CD4-positive, alpha-beta T cell (primary cell): ENCODE measurements around the gene BPGM. TPM values are rescaled to one million over a fixed set of nuclear protein-coding genes. Genes with fewer than 3 reads are reported as not detected.

ENCODE experiments used
- ATAC-seq: fragments of 200-7000 bp; cut with Tn5 transposase; one replicate; pipeline ENCODE4 v1.10.0; 2022; ENCODE audit warnings: mild to moderate bottlenecking; ENCODE audit not compliant: poor library complexity
- CTCF ChIA-PET: fragments of 350-600 bp; sonication (Branson Sonifier 250); formaldehyde crosslinking; loops from one replicate; lab custom pipeline; 2021; ENCODE audit warnings: antibody characterized with exemption, inconsistent platforms; lab: Charles Lee
- POLR2A ChIA-PET: fragments of 350-600 bp; sonication (Branson Sonifier 250); formaldehyde crosslinking; loops from one replicate; lab custom pipeline; 2021; ENCODE audit warnings: antibody characterized with exemption, inconsistent platforms; lab: Charles Lee
- DNase-seq, 14 experiments: peaks; one replicate each; pipeline ENCODE4 v3.0.0-alpha.2; 2013 to 2020; ENCODE audit warnings: mixed read lengths in 2 of 14
- H3K27ac ChIP-seq, 2 donors: one replicate each; pipeline versions ENCODE4 v1.5.1 to v1.7.0; 2013; ENCODE audit warnings: low read length in 2 of 2, low read depth in 1 of 2, mild to moderate bottlenecking in 1 of 2
- H3K27me3 ChIP-seq, 2 experiments: 1 replicate in 1 of 2; 2 replicates in 1 of 2; pipeline versions ENCODE4 v1.6.1 to v1.7.0; 2013; ENCODE audit warnings: low read length in 2 of 2, control low read depth in 1 of 2, mild to moderate bottlenecking in 1 of 2, moderate library complexity in 1 of 2; ENCODE audit not compliant: insufficient read depth in 2 of 2, control insufficient read depth in 1 of 2
- H3K36me3 ChIP-seq: one replicate; pipeline ENCODE4 v1.6.1; 2013; ENCODE audit warnings: low read length, control low read depth; ENCODE audit not compliant: insufficient read depth
- H3K4me1 ChIP-seq: one replicate; pipeline ENCODE4 v1.6.1; 2013; ENCODE audit warnings: low read length, control low read depth; ENCODE audit not compliant: insufficient read depth
- H3K4me3 ChIP-seq: one replicate; pipeline ENCODE4 v1.5.1; 2013; ENCODE audit warnings: mild to moderate bottlenecking, low read length, moderate library complexity
- H3K9me3 ChIP-seq, 2 experiments: 1 replicate in 1 of 2; 2 replicates in 1 of 2; pipeline versions ENCODE4 v1.6.1 to v1.7.0; 2013; ENCODE audit warnings: low read length in 2 of 2, mild to moderate bottlenecking in 2 of 2, control low read depth in 1 of 2, moderate library complexity in 1 of 2; ENCODE audit not compliant: control insufficient read depth in 1 of 2, insufficient read depth in 1 of 2
- H3K27ac Mint-ChIP-seq: one replicate; pipeline ENCODE4 v1.8.0; 2020; ENCODE audit warnings: mixed read lengths
- H3K27me3 Mint-ChIP-seq: one replicate; pipeline ENCODE4 v1.8.0; 2021; ENCODE audit warnings: mixed read lengths
- H3K36me3 Mint-ChIP-seq: one replicate; pipeline ENCODE4 v1.8.0; 2021; ENCODE audit warnings: low read depth, mixed read lengths
- H3K4me1 Mint-ChIP-seq: one replicate; pipeline ENCODE4 v1.8.0; 2021; ENCODE audit warnings: low read depth, mixed read lengths
- H3K4me3 Mint-ChIP-seq: one replicate; pipeline ENCODE4 v1.8.0; 2020; ENCODE audit warnings: mild to moderate bottlenecking, mixed read lengths
- H3K9me3 Mint-ChIP-seq: one replicate; pipeline ENCODE4 v1.8.0; 2020; ENCODE audit warnings: mixed read lengths
- CTCF ChIP-seq: fragments of 200-600 bp; IDR thresholded peaks from one replicate; pipeline ENCODE4 v1.8.0; 2022; ENCODE audit warnings: antibody characterized with exemption, mild to moderate bottlenecking
- intact Hi-C, 2 experiments: fragments of 100-400 bp; cut with DNase I in 1 of 2; cut with micrococcal nuclease in 1 of 2; formaldehyde crosslinking; loops; one replicate each; pipeline versions ENCODE4 v1.15.1 to v1.9.0; 2023 to 2025; cut with DNase I, micrococcal nuclease
- total RNA-seq, 174 experiments: library from RNA in 2 of 174; stranded (reverse) in 2 of 174; gene quantifications; one replicate each; pipeline ENCODE4 v1.2.3 and lab custom pipeline; 2021 to 2026

BPGM gene
- total RNA-seq, 2 experiments from 2014 or later = 46.3 to 46.6 TPM

GRCh38 chr7:134602881-134603451 lies 43.7 kb upstream of the BPGM start:
- POLR2A ChIA-PET = no interaction called here
- DNase-seq (peak in 1 of 14 experiments; percentile 13), ATAC-seq (peak; percentile 29)
- H3K27me3 Mint-ChIP-seq = peaks cover 69% of the 10 kb centered on the region
- peaks cover 5% of the 10 kb centered on the region for H3K4me1 Mint-ChIP-seq
- CTCF ChIA-PET = no interaction called here
- H3K9me3 Mint-ChIP-seq = peaks cover 5% of the 10 kb centered on the region
- Histone ChIP-seq H3K4me1 (no peaks in the 10 kb centered on the region), H3K36me3 (no peaks in the 10 kb centered on the region), H3K27me3 (peaks cover 10 to 12% of the 10 kb centered on the region in 2 experiments), H3K4me3 (no peak overlapping the region), H3K27ac (no peak overlapping the region), H3K9me3 (peaks cover 0 to 4% of the 10 kb centered on the region in 2 experiments)
- H3K4me3 Mint-ChIP-seq = no peak overlapping the region
- TF ChIP-seq CTCF = no peak
- intact Hi-C loops = no loop called here
- H3K27ac Mint-ChIP-seq = no peak overlapping the region
- no peaks in the 10 kb centered on the region for H3K36me3 Mint-ChIP-seq

GRCh38 chr7:134605978-134606923 lies 40.4 kb upstream of the BPGM start:
- DNase-seq (peak; percentile 35 to 79 (median 48)), ATAC-seq (peak; percentile 86)
- H3K27ac Mint-ChIP-seq = no peak overlapping the region
- H3K9me3 Mint-ChIP-seq = no peaks in the 10 kb centered on the region
- ChIA-PET CTCF (interaction anchor here (0.5 to 1.3 kb wide), 6 partner anchors 26 to 174 kb away, joined by 3 to 8 read pairs (median 3); no protein-coding TSS in a partner anchor), POLR2A (interaction anchor here (0.7 kb wide), 1 partner anchor 1306 kb away, joined by 3 read pairs; no protein-coding TSS in a partner anchor)
- H3K4me3 ChIP-seq = no peak overlapping the region
- H3K36me3 ChIP-seq = no peaks in the 10 kb centered on the region
- H3K36me3 Mint-ChIP-seq = no peaks in the 10 kb centered on the region
- H3K27ac ChIP-seq = no peak overlapping the region
- H3K27me3 ChIP-seq = peaks cover 0 to 12% of the 10 kb centered on the region in 2 experiments
- H3K4me1 ChIP-seq = no peaks in the 10 kb centered on the region
- no peak overlapping the region for H3K4me3 Mint-ChIP-seq
- intact Hi-C loops = loop anchor here (1.0 to 2.0 kb wide), 3 partner anchors 91 to 174 kb away; no protein-coding TSS in a partner anchor
- H3K4me1 Mint-ChIP-seq = peaks cover 5% of the 10 kb centered on the region
- H3K27me3 Mint-ChIP-seq = peaks cover 62% of the 10 kb centered on the region
- peak; percentile 92 for TF ChIP-seq CTCF
- no peaks in the 10 kb centered on the region for H3K9me3 ChIP-seq

GRCh38 chr7:134611611-134612151 lies 35.0 kb upstream of the BPGM start:
- no peaks in the 10 kb centered on the region for H3K36me3 ChIP-seq
- CTCF ChIA-PET = no interaction called here
- no peaks in the 10 kb centered on the region for H3K4me1 ChIP-seq
- ATAC-seq (no peak), DNase-seq (no peak)
- no peak overlapping the region for H3K4me3 ChIP-seq
- Mint-ChIP-seq H3K9me3 (no peaks in the 10 kb centered on the region), H3K27me3 (peaks cover 32% of the 10 kb centered on the region), H3K27ac (no peak overlapping the region), H3K36me3 (no peaks in the 10 kb centered on the region), H3K4me3 (no peak overlapping the region), H3K4me1 (no peaks in the 10 kb centered on the region)
- no peaks in the 10 kb centered on the region for H3K9me3 ChIP-seq
- intact Hi-C loops = no loop called here
- no peak for TF ChIP-seq CTCF
- H3K27me3 ChIP-seq = peaks cover 0 to 10% of the 10 kb centered on the region in 2 experiments
- no peak overlapping the region for H3K27ac ChIP-seq
- POLR2A ChIA-PET = interaction anchor here (0.6 kb wide), 1 partner anchor 235 kb away, joined by 4 read pairs; no protein-coding TSS in a partner anchor
